ENCODE results near the gene ADARB2. TPM values are rescaled to one million over a fixed set of nuclear protein-coding genes. Genes with fewer than 3 reads are reported as not detected.

The ADARB2 gene
- total RNA-seq, 1 experiment from 2014 or later: not detected

DNA sequence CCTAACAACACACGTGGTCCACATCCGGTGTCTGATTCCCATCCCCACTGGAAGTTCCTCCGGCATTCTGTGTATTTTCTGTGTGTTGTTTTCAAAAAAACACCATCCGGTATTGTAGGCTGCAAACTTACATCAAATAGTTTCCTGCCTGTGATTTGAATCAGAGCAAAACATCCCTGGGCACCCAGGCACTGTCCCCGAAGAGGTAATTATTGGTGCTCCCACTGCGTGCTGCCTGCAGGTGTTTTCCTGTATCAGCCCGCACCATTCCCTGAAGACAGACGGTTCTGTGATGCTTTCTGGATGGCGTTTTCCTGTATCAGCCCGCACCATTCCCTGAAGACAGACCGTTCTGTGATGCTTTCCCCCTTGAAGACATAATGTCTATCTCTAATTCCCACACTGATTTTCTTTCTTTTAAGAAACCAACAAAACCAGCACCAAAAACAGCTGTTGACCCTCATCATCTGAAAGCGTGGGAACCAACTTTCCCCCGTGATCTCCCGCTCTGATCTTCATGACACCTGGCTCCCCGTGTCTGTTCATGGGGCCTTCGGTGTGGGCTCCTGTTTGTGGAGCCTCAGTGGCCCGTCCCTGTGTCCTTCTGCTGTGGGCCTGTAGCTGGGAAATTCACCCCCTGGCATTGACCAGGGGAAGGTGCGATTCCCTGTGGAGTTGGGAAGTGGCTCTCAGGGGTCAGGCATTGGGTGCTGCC, 205.3 kb downstream of the ADARB2 start:
- no peak for DNase-seq (ENCODE audit: low read depth)

DNA sequence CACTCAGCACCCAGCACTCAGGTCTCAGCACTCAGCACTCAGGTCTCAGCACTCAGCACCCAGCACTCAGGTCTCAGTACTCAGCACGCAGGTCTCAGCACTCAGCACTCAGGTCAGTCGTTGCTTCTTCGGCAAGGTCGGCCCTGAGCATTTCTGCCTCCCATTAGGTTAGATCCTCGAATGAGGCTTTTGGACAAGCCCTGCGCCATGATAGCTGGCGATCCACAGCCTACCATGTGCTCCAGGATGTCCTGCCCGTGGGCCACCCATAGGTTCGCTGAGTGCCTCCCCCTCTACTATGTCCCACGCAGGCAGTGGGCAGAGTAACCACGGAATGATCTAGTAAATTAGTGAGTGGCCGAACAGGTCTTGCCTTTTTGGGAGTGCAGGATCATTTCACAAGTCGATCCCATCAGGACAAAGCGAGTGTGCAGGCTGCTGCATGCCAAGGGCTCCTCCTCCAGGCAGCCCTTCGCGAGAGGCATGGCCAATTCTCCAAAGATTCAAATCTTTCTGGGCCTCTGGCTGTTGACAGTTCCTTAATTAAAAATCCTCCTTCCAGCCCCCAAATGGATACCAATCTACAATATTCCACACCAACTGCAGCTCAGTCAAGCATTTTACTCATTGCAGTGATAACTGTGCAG, 206.3 kb downstream of the ADARB2 start:
- no peak for DNase-seq (ENCODE audit: low read depth)

DNA sequence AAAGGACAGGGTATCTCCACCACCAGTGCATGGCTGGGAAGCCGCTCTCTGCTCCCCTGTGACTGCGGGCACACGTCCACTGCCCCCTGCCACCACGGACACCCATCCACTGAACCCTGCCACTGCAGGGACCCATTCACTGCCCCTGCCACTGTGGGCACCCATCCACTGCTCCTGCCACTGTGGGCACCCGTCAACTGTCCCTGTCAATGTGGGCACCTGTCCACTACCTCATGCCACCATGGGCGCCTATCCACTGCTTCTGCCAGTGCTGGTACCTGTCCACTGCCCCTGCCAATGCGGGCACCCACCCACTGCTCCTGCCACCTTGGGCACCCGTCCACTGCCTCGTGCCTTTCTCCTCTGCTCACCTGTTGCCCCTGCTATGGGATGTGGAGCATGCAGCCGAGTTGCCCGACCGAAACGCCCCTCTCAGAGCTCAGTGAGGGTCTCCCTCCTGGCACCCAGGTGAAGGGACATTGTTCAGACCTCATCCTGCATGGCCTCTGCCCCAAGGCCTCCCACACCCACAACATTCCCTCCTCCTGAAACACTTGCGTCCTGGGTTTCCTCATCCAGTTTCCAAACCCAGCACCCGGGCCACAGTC, 207.4 kb downstream of the ADARB2 start:
- DNase-seq (ENCODE audit: low read depth): no peak

DNA sequence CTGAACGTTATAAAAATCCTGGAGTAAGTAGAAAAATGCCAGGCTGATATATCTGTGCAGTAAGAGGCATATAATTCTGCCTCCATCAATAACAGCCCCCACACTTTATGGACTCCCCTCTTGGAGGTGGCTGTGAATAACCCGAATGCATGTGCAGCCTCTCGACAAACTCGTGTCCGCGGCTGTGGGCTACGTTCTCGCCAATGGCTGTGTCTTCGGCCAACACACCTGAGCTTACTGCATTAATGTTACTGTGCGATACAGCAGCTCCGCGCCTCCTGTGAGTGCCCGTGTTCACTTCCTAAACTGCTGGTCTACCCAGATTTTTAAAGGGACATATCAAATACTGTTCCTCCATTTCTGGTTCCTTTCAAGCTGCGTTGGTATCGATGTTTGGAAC, 209.4 kb downstream of the ADARB2 start:
- DNase-seq (ENCODE audit: low read depth): no peak

DNA sequence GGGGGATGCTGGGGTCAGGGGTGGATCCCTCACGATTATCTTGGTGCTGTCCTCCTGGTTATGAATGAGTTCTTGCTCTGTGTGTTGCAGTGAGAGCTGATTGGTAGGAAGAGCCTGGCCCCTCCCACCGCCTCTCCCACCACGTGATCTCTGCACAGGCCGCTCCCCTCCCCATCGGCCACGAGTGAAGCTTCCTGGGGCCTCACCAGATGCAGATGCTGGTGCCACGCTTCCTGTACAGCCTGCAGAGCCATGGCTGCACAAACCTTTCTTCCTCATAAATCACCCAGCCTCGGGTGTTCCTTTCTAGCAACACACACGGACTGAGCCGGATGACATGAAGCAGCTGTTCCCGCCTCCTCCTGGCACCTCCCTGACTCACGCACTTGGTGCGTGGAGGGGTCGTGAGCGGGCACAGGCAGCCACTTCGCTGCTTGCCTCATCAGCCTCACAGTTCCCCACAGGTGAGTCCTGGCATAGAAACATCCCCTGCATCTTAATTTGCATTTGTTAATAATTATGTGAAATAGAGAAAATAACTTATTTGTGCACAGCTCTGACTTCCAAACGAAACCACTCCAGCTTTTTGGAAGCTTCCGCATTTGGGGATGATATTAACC, 210.8 kb downstream of the ADARB2 start:
- DNase-seq (ENCODE audit: low read depth): no peak

DNA sequence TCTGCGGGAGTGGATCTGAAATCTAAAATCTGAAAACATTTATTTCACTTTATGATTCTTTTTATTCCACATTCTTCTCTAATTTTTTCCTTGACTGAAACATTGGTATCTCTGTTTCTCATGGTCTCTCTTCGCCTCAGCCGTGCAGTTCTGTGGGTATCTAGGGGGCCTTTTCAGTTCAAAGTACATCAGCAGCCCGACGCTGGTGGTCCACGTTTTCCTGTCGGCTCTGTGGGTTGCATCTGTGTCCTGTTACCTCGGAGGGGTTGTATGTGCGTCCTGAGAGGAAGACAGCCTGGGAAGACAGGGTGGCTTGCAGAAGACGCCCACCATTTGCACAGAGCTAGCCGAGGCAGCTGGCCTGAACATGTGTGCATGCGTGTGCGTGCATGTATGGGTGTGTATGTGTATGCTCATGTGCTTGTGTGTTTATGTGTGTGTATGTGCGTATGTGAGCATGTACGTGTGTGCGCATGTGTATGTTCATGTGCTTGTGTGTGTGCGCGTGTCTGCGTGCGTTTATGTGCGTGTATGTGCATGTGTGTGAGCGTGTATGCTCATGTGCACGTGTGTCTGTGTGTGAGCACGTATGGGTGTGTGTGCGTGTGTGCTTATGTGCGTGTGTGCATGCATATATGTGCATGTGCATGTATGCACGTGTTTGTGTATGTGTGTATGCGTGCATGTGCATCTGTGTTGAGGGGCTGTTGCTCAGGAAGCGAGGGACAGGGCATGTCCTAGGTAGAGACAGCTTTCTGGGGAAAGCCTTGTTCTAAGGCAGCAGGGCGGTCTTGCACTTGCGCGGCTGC, 211.8 kb downstream of the ADARB2 start:
- DNase-seq (ENCODE audit: low read depth): no peak

DNA sequence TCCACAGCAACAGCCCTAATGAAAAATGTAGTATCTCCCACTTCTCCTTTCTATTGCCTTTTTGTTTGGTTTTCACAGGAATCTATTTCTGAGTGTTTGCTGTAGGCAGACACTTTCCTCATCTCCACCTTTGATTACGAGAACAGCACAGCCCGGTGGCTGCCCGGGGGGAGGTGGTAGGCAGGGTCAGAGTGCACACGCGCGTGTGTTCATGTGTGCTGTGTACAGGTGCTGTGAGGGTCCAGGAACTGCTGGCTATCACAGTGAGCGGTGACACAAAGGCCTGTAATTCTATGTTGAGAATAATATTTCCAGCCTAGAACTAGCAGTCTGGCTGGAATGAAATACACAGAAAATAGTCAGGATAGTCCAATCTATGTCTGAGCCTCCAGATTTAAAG, 212.8 kb downstream of the ADARB2 start:
- no peak for DNase-seq (ENCODE audit: low read depth)

DNA sequence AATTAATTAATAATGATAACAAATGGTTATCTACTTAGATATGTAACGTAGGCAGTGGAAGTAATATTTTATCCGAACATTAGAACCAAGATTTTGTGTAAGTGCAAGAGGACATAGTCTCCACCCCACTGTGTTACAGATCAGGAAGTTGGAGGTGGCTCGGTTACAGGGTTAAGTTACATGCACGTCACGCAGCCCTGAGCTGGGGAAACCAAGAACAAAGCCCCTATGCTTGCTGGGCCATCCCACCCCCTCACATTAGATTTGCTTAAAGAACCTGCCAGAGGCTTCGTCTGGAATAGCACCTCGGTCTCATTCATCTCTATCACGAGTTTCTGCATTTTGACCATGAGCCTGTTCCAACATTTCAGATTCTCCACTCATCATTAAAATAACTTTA, 214.1 kb downstream of the ADARB2 start:
- DNase-seq (ENCODE audit: low read depth): no peak

DNA sequence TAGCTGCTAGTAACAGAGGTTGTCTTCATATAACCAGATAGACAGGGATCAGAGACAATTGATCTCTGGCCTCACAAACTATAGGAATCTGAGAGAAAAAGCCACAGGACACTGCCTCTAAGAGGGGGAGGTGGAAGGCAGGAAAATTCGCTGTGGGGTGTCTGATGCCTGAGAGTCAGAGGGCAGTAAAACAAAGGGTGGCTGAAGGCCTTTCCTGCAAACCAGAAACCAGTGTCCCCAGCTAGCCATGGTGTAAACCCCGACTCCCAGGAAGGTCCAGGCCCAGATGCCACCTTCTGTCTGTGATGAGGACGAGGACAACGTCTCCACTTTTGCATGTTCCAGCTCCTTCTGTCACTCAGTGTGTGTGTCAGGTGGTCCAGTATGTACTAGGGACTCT, 215.1 kb downstream of the ADARB2 start:
- DNase-seq (ENCODE audit: low read depth): no peak

DNA sequence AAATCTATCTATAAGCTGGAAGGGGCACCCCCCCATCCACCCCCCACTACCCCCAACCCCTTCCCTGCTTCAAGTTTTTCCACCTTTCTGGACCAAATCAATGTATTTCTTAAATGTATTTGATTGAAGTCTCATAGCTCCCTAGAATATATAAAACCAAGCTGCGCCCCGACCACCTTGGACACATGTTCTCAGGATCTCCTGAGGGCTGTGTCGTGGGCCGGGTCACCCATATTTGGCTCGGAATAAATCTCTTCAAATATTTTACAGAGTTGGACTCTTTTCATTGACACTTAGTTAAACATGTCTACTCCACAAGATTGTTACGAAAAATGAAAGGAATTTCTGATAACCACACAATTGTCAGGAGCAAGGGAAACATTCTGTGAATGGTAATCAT, 215.6 kb downstream of the ADARB2 start:
- no peak for DNase-seq (ENCODE audit: low read depth)

DNA sequence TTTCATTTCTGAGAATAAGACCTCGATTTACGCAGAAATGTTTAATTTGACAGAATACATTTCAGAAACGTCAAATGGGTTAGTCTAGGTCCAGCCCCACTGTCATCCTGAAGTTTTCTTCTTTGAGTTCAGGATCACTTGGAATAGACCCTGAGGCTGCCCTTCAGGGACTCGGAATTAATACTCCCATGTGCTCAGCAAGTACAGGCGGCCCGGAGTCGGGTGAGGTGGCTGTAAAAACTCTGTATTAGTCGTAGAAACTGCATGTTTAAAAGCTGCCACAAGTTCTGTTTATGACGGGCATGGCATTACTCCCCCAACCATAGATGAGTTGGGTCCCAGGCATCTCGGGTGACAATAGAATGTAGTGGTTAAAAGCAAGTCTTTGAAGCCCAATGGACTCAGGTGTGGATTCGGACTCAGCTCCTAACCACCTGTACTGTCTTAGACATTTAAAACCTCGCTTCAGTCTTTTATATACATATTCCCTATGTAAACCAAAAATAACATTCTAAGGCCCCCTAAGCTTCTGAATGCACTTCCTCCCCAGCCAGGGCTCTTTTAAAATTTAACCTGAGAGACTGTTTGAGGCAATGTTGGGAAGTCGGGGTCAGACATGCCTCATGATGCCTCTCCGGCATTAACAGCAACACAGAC, 216.3 kb downstream of the ADARB2 start:
- no peak for DNase-seq (ENCODE audit: low read depth)

DNA sequence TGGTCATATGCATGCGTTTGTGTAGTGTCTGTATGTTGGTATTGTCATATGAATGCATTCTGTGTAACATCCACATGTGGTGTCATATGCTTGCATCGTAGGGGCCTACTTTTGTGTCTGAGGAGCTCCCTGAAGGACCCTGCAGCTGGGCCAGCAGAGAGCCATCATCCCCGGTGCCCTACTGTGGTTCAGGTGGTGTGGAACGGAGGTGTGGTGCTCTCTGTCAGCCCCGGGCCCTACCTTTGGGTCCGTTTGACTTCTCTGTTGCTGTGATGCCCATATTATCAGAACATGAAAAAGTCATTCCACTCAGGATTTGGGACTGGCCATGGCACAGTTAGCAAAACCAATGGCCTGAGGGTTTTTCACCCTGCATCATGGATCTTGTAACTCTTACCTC, 217.9 kb downstream of the ADARB2 start:
- no peak for DNase-seq (ENCODE audit: low read depth)

DNA sequence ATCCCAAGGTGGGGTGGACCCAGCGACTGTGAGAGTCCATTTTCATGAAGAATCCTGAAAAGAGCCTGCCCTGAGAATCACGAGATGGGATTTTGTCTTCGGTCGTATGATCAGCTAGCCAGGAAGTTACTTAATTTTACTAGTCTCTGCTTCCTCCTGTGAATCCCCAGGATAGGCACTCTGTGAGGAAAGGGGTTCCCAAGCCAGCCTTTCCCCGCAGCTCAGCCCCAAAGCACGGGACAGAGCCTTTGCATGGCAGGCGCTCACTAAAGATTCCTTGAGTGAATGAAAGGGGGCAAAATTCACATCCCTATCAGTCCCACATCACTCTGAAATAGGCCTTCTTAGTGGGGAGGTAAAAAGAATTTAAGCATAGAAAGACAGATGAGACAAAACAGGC, 219.6 kb downstream of the ADARB2 start:
- DNase-seq (ENCODE audit: low read depth): no peak

DNA sequence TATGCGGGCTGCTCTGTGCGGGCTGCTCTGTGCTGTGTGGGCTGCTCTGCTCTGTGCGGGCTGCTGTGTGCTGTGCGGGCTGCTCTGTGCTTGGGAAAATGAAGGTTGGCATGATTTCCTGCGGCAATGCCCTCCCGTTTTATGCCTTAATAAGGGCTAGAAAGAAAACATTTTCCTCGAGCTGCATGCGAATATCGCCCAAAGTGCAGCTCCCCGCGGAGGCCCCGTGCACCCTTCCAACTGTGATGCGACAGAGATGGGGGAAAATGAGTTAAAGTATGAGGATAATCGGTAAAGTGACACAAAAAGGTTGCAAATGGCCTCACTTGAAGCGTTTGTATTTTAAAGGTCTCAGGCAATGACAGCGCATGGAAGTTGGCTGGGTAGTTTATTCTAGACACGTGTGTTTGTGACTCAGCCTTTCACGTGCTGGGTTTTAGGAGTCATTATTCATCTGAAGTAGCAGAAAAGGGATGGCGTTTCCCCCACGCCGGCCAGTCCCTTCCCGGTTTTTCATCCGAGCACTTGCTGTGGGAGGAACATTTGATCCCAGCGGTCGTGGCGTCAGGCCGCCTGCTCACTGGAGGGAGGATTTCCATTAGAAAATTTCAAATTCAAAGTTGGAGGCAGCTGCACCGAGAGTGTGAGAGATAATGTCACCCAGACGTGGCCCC, 220.7 kb downstream of the ADARB2 start:
- DNase-seq (ENCODE audit: low read depth): peak; percentile 33

DNA sequence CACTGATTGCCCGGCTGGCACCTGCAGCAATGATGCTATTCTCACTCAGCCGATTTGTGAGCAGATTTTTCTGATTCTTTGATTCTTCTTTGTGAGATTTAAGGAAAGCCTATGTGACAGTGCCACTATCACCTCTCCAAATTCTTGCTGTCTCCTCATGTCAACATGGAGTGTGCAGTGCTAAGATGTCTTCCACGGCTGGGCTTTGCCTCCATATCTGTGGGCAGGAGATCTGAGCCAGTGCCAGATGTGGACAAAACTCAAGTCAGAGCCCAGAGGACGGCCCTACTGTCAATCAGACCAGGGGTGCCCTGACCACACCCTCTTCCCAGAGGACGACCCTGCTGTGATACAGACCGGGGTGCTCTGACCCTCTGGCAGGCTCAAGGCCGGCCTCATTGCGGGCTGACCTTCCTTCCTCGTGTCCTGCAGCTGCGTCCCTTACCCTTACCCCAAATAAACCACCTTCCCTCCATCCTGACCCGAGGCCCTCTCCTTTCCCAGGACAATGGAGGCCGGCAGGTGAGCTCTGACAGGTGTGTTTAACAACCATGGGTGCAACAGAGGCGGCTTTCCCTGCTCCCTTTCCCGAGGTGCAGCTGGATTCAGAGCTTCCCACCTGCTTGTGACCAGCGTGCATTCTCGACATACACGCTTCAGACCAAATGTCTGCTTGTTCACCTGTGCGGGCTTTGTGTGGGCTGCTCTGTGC, 221.4 kb downstream of the ADARB2 start:
- DNase-seq (ENCODE audit: low read depth): no peak

DNA sequence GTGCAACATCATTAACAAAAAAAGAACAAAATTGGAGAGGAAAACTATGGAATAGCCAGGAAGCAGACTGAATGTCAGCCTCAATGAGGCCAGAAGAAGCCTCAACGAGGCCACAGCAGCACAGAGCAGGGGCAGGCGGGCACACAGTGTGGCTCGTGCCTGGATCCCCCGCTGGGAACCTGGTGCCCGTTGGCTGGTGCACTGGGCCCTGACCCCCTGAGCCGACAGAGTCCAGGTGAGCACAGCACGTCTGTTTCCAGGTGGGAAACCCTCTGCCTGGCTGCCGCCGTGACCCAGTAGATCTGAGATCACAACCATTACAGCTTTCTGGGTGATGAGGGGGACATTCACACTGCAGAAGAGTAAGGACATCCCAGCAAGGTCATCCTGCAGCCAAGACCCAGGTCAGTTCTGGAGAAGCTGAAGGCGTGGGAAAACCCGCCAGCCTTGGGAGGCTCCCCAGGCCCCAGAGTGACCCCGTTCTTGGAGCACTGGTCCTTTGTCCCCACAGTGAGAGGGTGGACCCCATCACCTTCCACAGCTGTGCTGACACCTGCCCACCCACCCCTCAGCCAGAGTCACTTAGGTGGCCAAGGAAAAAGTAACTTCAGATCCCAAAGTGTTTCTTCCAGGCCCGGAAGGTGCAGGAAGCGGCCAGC, 222.1 kb downstream of the ADARB2 start:
- DNase-seq (ENCODE audit: low read depth): no peak

DNA sequence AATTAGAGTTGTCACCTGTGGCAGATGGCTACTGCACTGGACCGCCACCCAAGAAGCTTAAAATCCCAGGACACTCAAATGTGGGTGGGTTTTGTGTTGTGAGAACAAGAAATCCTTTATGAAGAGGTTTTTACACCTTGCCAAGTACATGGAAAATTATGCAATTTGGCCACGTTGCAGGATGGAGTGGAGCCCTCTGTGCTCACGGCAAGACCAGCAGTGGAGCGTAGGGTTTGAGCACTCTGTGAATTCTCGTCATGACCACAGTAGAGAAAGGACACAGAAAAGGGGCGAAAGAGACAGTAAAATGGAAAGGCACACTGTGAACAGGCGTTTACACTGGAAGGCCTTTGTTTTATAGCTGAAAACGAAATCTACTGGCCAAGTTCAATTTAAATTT, 222.6 kb downstream of the ADARB2 start:
- no peak for DNase-seq (ENCODE audit: low read depth)

DNA sequence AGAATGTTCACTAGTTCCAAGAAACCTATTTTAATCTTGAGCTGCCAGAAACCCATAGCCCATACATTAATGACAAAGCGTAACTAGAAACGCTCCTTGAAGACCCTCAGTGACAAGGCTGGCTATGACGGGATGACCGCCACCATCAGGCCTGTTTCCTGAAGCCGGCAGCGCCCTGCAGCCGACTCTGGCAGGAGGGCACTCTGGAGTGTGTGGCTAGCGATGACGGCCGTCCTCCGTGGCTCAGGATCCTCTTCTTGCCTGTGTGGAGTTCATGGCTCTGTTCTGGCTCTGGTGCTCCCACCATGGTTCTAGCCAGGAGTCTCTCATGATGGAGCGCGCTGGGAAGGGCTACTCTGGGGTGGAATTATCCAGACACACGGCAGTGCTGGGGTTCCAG, 224.1 kb downstream of the ADARB2 start:
- no peak for DNase-seq (ENCODE audit: low read depth)

DNA sequence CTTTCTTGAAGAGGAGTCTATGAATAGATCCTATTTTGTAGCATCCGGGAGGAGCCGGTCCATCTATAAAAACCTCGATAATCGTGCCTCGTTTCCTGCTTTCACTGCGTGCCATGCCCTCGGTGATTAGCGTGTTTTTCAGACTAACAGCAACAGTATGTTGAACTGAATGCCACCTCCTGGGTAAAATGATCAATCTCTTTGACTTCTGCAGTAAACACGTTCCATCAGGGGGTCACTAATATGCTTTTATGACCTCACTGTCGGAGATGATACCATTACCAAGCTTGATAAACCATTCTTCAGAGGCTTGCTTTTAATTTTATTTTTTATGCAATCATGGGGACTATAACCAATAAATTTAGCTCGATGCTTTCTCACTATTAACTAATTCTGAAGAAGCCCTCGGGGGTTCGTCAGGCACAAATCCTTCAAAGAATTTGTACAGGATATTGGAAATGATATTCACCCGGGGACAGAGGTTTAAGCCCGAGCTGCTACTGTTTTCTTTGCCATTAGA, 228.3 kb downstream of the ADARB2 start:
- no peak for DNase-seq (ENCODE audit: low read depth)
